SK-N-MC (cell line): Measurements from ENCODE around the gene CENPO.

ENCODE experiments used
- DNase-seq: peaks from one replicate; pipeline ENCODE4 v3.0.0-alpha.2; 2011; ENCODE audit warnings: low read depth, low spot score
- H3K27ac ChIP-seq: fragments of 200-600 bp; sonication (generic); 2 replicates; pipeline ENCODE4 v1.5.1; 2016; ENCODE audit warnings: mixed run types
- H3K36me3 ChIP-seq: fragments of 200-600 bp; sonication (generic); 2 replicates; pipeline ENCODE4 v1.6.1; 2017; ENCODE audit warnings: antibody characterized with exemption, low read length, mixed read lengths; ENCODE audit not compliant: insufficient read depth
- H3K4me3 ChIP-seq: fragments of 200-600 bp; sonication (generic); 2 replicates; pipeline ENCODE4 v1.5.1; 2016
- H3K9ac ChIP-seq: fragments of 200-600 bp; sonication (generic); 2 replicates; pipeline ENCODE4 v1.8.0; 2017; ENCODE audit warnings: mixed run types, mixed read lengths; ENCODE audit not compliant: insufficient read length
- H3K9me3 ChIP-seq: fragments of 200-600 bp; sonication (generic); 2 replicates; pipeline ENCODE4 v1.6.1; 2017; ENCODE audit warnings: low read depth, mild to moderate bottlenecking, antibody characterized with exemption, low read length, moderate library complexity, mixed read lengths
- EZH2 ChIP-seq: fragments of 200-600 bp; sonication (generic); IDR thresholded peaks from one replicate; pipeline ENCODE4 v1.6.1; 2017; ENCODE audit warnings: antibody characterized with exemption
- FOXP2 ChIP-seq: optimal IDR thresholded peaks from 2 replicates; pipeline ENCODE3; 2011; ENCODE audit warnings: mild to moderate bottlenecking, moderate library complexity; ENCODE audit not compliant: insufficient read depth; ENCODE audit errors: extremely low read length, control extremely low read depth
- POLR2AphosphoS5 ChIP-seq: IDR thresholded peaks from 2 replicates; pipeline ENCODE4 v1.6.1; 2012; ENCODE audit warnings: mild to moderate bottlenecking, low read depth, low read length, borderline replicate concordance

Gene CENPO

GRCh38 chr2:24836206-24836605, 43.0 kb downstream of the CENPO start:
- Histone ChIP-seq H3K9me3 (no peaks in the 10 kb centered on the region), H3K9ac (no peak overlapping the region), H3K36me3 (no peaks in the 10 kb centered on the region; the same call in 1 of the 2 replicates), H3K4me3 (no peak overlapping the region), H3K27ac (no peak overlapping the region)
- TF ChIP-seq EZH2 (no peak), POLR2AphosphoS5 (no peak), FOXP2 (no peak)
- no peak for DNase-seq

GRCh38 chr2:24836706-24837105, 43.5 kb downstream of the CENPO start:
- H3K4me3 ChIP-seq = no peak overlapping the region

GRCh38 chr2:24837996-24838513, 44.8 kb downstream of the CENPO start:
- no peak for DNase-seq
- Histone ChIP-seq H3K9me3 (no peaks in the 10 kb centered on the region), H3K4me3 (no peak overlapping the region), H3K9ac (no peak overlapping the region), H3K27ac (no peak overlapping the region), H3K36me3 (no peaks in the 10 kb centered on the region; the same call in 1 of the 2 replicates)
- no peak for TF ChIP-seq FOXP2
- no peak for TF ChIP-seq POLR2AphosphoS5
- TF ChIP-seq EZH2 = no peak

More at GRCh38 chr2:24836706-24837105, 43.5 kb downstream of the CENPO start:
- Histone ChIP-seq H3K9ac (no peak overlapping the region), H3K27ac (no peak overlapping the region), H3K9me3 (no peaks in the 10 kb centered on the region), H3K36me3 (no peaks in the 10 kb centered on the region; the same call in 1 of the 2 replicates)
- no peak for TF ChIP-seq FOXP2
- no peak for TF ChIP-seq EZH2
- no peak for TF ChIP-seq POLR2AphosphoS5
- no peak for DNase-seq

GRCh38 chr2:24838541-24838940, 45.3 kb downstream of the CENPO start:
- Histone ChIP-seq H3K9me3 (no peaks in the 10 kb centered on the region), H3K36me3 (no peaks in the 10 kb centered on the region; the same call in 1 of the 2 replicates), H3K9ac (no peak overlapping the region), H3K4me3 (no peak overlapping the region), H3K27ac (no peak overlapping the region)
- TF ChIP-seq FOXP2 (no peak), POLR2AphosphoS5 (no peak), EZH2 (no peak)
- DNase-seq = no peak

GRCh38 chr2:24839729-24840128, 46.5 kb downstream of the CENPO start:
- no peak for DNase-seq
- Histone ChIP-seq H3K27ac (no peak overlapping the region), H3K4me3 (no peak overlapping the region), H3K9ac (no peak overlapping the region), H3K36me3 (no peaks in the 10 kb centered on the region; the same call in 1 of the 2 replicates), H3K9me3 (no peaks in the 10 kb centered on the region)
- no peak for TF ChIP-seq FOXP2
- no peak for TF ChIP-seq EZH2
- TF ChIP-seq POLR2AphosphoS5 = no peak

DNA sequence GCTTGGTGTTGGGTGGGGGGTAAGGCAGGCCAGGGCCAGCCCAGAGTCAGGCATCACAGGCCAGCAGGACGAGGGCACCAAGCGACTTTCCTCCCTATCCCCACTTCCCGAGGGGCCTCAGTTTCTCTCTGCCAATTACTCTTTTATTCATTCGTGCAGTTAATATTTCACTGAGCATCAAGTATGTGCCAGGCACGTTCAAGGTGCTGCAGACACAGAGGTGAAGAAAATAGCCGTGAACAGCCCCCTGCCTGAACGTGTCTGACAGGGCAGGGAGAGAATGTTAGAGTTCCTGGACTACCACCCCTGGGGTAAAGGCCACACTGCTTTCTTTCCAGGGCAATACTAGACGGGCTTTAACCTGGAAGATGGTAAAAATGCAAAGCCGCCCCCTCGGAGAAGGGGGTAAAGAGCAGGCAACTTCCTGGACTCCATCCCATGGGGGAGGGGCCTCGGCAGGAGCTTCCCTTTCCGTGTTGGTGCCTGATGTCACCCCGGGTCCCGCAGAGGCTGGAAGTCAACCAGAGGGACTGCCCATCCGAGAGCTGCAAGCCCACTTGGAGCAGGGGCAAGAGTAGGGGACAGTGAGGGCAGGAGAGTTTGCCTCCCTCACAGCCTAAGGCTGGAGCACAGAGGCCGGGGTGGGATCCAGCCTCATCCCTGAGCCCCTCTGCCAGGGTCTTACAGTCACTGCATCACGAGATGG, 47.1 kb downstream of the CENPO start:
- H3K9ac ChIP-seq = no peak overlapping the region
- no peak for DNase-seq
- H3K9me3 ChIP-seq = no peaks in the 10 kb centered on the region
- H3K4me3 ChIP-seq = no peak overlapping the region
- no peak overlapping the region for H3K27ac ChIP-seq
- no peak for TF ChIP-seq FOXP2
- TF ChIP-seq EZH2 = no peak
- TF ChIP-seq POLR2AphosphoS5 = no peak
- no peaks in the 10 kb centered on the region; the same call in 1 of the 2 replicates for H3K36me3 ChIP-seq

DNA sequence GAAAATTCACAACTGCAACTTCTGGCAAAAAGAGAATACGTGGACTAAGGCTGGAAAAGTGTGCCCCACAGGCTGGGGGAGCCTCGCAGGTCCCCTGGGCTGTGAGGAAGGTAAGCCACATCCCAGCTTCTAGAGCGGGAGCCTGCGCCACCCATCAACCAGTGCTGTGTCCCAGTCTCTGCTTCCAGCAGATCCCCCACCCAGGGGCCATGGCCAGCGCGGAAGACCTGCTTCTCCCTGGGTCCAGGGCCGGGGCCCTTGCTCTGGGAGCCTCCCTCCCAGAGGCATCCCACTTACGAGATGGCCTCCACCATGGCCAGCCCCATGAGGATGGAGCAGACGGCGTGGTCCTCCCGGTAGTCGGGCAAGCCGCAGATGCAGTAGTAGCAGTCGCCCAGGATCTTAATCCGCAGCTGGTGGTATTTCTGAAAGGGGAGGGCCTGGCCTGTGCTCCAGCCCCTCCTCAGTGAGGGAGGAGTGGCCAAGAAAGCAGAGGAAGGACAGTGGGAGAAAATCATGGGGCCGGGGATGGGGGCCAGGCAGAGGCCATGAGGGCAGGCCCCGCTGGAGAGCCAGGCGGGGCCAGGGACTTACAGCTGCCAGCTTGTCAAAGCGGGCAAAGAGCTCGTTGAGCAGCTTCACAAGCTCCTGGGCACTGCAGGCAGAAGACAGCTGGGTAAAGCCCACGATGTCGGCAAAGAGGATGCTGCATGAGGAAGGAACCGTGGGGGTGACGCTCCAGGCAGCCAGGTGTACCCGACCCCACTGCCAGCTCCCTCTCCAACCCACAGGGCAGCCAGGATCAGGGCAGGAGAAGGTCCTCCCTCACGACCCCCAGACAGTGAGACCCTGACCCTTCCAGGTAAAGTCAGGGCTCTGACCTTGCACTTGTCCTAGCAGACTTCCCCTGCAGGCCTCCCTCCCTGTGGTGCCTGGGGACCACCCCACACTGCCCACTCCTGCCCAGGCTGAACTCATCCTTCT, 48.0 kb downstream of the CENPO start:
- Histone ChIP-seq H3K27ac (no peak overlapping the region), H3K9me3 (no peaks in the 10 kb centered on the region), H3K4me3 (no peak overlapping the region), H3K9ac (no peak overlapping the region), H3K36me3 (no peaks in the 10 kb centered on the region; the same call in 1 of the 2 replicates)
- no peak for TF ChIP-seq POLR2AphosphoS5
- TF ChIP-seq EZH2 = no peak
- TF ChIP-seq FOXP2 = no peak
- no peak for DNase-seq
